CD4-positive, alpha-beta T cell (primary cell): Measurements from ENCODE around the gene TMEM217. TPM values are rescaled to one million over a fixed set of nuclear protein-coding genes. Genes with fewer than 3 reads are reported as not detected.
A peak's percentile ranks its signal among the peaks of the same experiment; 100 is the strongest.

Experiments used
- ATAC-seq: fragments of 200-7000 bp; cut with Tn5 transposase; one replicate; pipeline ENCODE4 v1.10.0; 2022; ENCODE audit warnings: mild to moderate bottlenecking; ENCODE audit not compliant: poor library complexity
- CTCF ChIA-PET: fragments of 350-600 bp; sonication (Branson Sonifier 250); formaldehyde crosslinking; loops from one replicate; lab custom pipeline; 2021; ENCODE audit warnings: antibody characterized with exemption, inconsistent platforms; lab: Charles Lee
- POLR2A ChIA-PET: fragments of 350-600 bp; sonication (Branson Sonifier 250); formaldehyde crosslinking; loops from one replicate; lab custom pipeline; 2021; ENCODE audit warnings: antibody characterized with exemption, inconsistent platforms; lab: Charles Lee
- DNase-seq, 14 experiments: peaks; one replicate each; pipeline ENCODE4 v3.0.0-alpha.2; 2013 to 2020; ENCODE audit warnings: mixed read lengths in 2 of 14
- H3K27ac ChIP-seq, 2 donors: one replicate each; pipeline versions ENCODE4 v1.5.1 to v1.7.0; 2013; ENCODE audit warnings: low read length in 2 of 2, low read depth in 1 of 2, mild to moderate bottlenecking in 1 of 2
- H3K27me3 ChIP-seq, 2 experiments: 1 replicate in 1 of 2; 2 replicates in 1 of 2; pipeline versions ENCODE4 v1.6.1 to v1.7.0; 2013; ENCODE audit warnings: low read length in 2 of 2, control low read depth in 1 of 2, mild to moderate bottlenecking in 1 of 2, moderate library complexity in 1 of 2; ENCODE audit not compliant: insufficient read depth in 2 of 2, control insufficient read depth in 1 of 2
- H3K36me3 ChIP-seq: one replicate; pipeline ENCODE4 v1.6.1; 2013; ENCODE audit warnings: low read length, control low read depth; ENCODE audit not compliant: insufficient read depth
- H3K4me1 ChIP-seq: one replicate; pipeline ENCODE4 v1.6.1; 2013; ENCODE audit warnings: low read length, control low read depth; ENCODE audit not compliant: insufficient read depth
- H3K4me3 ChIP-seq: one replicate; pipeline ENCODE4 v1.5.1; 2013; ENCODE audit warnings: mild to moderate bottlenecking, low read length, moderate library complexity
- H3K9me3 ChIP-seq, 2 experiments: 1 replicate in 1 of 2; 2 replicates in 1 of 2; pipeline versions ENCODE4 v1.6.1 to v1.7.0; 2013; ENCODE audit warnings: low read length in 2 of 2, mild to moderate bottlenecking in 2 of 2, control low read depth in 1 of 2, moderate library complexity in 1 of 2; ENCODE audit not compliant: control insufficient read depth in 1 of 2, insufficient read depth in 1 of 2
- H3K27ac Mint-ChIP-seq: one replicate; pipeline ENCODE4 v1.8.0; 2020; ENCODE audit warnings: mixed read lengths
- H3K27me3 Mint-ChIP-seq: one replicate; pipeline ENCODE4 v1.8.0; 2021; ENCODE audit warnings: mixed read lengths
- H3K36me3 Mint-ChIP-seq: one replicate; pipeline ENCODE4 v1.8.0; 2021; ENCODE audit warnings: low read depth, mixed read lengths
- H3K4me1 Mint-ChIP-seq: one replicate; pipeline ENCODE4 v1.8.0; 2021; ENCODE audit warnings: low read depth, mixed read lengths
- H3K4me3 Mint-ChIP-seq: one replicate; pipeline ENCODE4 v1.8.0; 2020; ENCODE audit warnings: mild to moderate bottlenecking, mixed read lengths
- H3K9me3 Mint-ChIP-seq: one replicate; pipeline ENCODE4 v1.8.0; 2020; ENCODE audit warnings: mixed read lengths
- CTCF ChIP-seq: fragments of 200-600 bp; IDR thresholded peaks from one replicate; pipeline ENCODE4 v1.8.0; 2022; ENCODE audit warnings: antibody characterized with exemption, mild to moderate bottlenecking
- intact Hi-C, 2 experiments: fragments of 100-400 bp; cut with DNase I in 1 of 2; cut with micrococcal nuclease in 1 of 2; formaldehyde crosslinking; loops; one replicate each; pipeline versions ENCODE4 v1.15.1 to v1.9.0; 2023 to 2025; cut with DNase I, micrococcal nuclease
- total RNA-seq, 174 experiments: library from RNA in 2 of 174; stranded (reverse) in 2 of 174; gene quantifications; one replicate each; pipeline ENCODE4 v1.2.3 and lab custom pipeline; 2021 to 2026

TMEM217 gene
- total RNA-seq, 2 experiments from 2014 or later: 0.41 to 0.47 TPM

- Histone ChIP-seq H3K9me3 (no peaks in the 10 kb centered on the region), H3K4me3 (peak overlapping the region; percentile 93), H3K27me3 (no peaks in the 10 kb centered on the region), H3K27ac (peak overlapping the region; percentile 20 to 77), H3K4me1 (peaks cover 52% of the 10 kb centered on the region), H3K36me3 (peaks cover 51% of the 10 kb centered on the region)
- TF ChIP-seq CTCF: no peak
- H3K27me3 Mint-ChIP-seq: no peaks in the 10 kb centered on the region
- POLR2A ChIA-PET: interaction anchor here (0.6 to 8.3 kb wide), 22 partner anchors 10 to 345 kb away, joined by 3 to 164 read pairs (median 6); partner anchors contain the start of genes MTCH1 and PPIL1
- H3K4me3 Mint-ChIP-seq: peak overlapping the region; percentile 95
- DNase-seq (peak in 11 of 14 experiments; percentile 24 to 66 (median 34)), ATAC-seq (no peak)
- peaks cover 55% of the 10 kb centered on the region for H3K36me3 Mint-ChIP-seq
- CTCF ChIA-PET: interaction anchor here (1.1 to 8.8 kb wide), 17 partner anchors 8 to 297 kb away, joined by 3 to 123 read pairs (median 5); partner anchors contain the start of genes C6orf89 and PPIL1
- H3K27ac Mint-ChIP-seq: peak overlapping the region; percentile 95
- intact Hi-C loops: loop anchor here in 1 of 2 experiments (1.0 to 5.0 kb wide), 3 partner anchors 69 to 284 kb away; partner anchors contain the start of gene C6orf89
- H3K9me3 Mint-ChIP-seq: no peaks in the 10 kb centered on the region
- H3K4me1 Mint-ChIP-seq: peaks cover 57% of the 10 kb centered on the region
Measured at GRCh38 chr6:37171201-37171969, 86.6 kb downstream of the TMEM217 start.

- Histone ChIP-seq H3K4me1 (peaks cover 43% of the 10 kb centered on the region), H3K27me3 (no peaks in the 10 kb centered on the region), H3K4me3 (peak overlapping the region; percentile 93), H3K36me3 (peaks cover 45% of the 10 kb centered on the region), H3K9me3 (no peaks in the 10 kb centered on the region), H3K27ac (peak overlapping the region; percentile 20 to 77)
- H3K27me3 Mint-ChIP-seq: no peaks in the 10 kb centered on the region
- no peaks in the 10 kb centered on the region for H3K9me3 Mint-ChIP-seq
- intact Hi-C loops: loop anchor here in 1 of 2 experiments (1.0 to 5.0 kb wide), 4 partner anchors 68 to 283 kb away; partner anchors contain the start of genes C6orf89 and MTCH1
- ChIA-PET POLR2A (interaction anchor here (0.6 to 8.3 kb wide), 21 partner anchors 9 to 346 kb away, joined by 3 to 164 read pairs (median 8); partner anchors contain the start of genes C6orf89, MTCH1 and PPIL1), CTCF (interaction anchor here (1.1 to 8.8 kb wide), 9 partner anchors 26 to 296 kb away, joined by 3 to 123 read pairs (median 15); partner anchors contain the start of genes C6orf89 and PPIL1)
- peaks cover 51% of the 10 kb centered on the region for H3K36me3 Mint-ChIP-seq
- peak overlapping the region; percentile 95 for H3K4me3 Mint-ChIP-seq
- DNase-seq (peak; percentile 23 to 70 (median 42)), ATAC-seq (no peak)
- H3K4me1 Mint-ChIP-seq: peaks cover 52% of the 10 kb centered on the region
- TF ChIP-seq CTCF: peak; percentile 17
- H3K27ac Mint-ChIP-seq: peak overlapping the region; percentile 95
Measured at GRCh38 chr6:37170273-37171200, 87.4 kb downstream of the TMEM217 start.
